SK-N-SH (cell line): Measurements from ENCODE around the gene STK40. TPM values are rescaled to one million over a fixed set of nuclear protein-coding genes. Genes with fewer than 3 reads are reported as not detected.

ENCODE experiments used
- CTCF ChIA-PET: fragments of 300-600, 350-600 bp; formaldehyde crosslinking; extraction: SDS; loops from one replicate; lab custom pipeline; 2021; lab: Yijun Ruan, JAX
- POLR2A ChIA-PET: fragments of 350-600 bp; sonication (Branson Sonifier 250); formaldehyde crosslinking; extraction: SDS; loops from one replicate; lab custom pipeline; 2020; ENCODE audit warnings: antibody characterized with exemption, inconsistent platforms; lab: Yijun Ruan, JAX
- DNase-seq: peaks from one replicate; pipeline ENCODE4 v3.0.0; 2012
- H2AFZ ChIP-seq: fragments of 200-600 bp; sonication (generic); 2 replicates; pipeline ENCODE4 v1.8.1; 2016; ENCODE audit warnings: antibody characterized with exemption, mild to moderate bottlenecking, low read depth
- H3F3A ChIP-seq: fragments of 200-600 bp; sonication (generic); replicated peaks from 2 replicates; pipeline ENCODE3; 2016; ENCODE audit warnings: antibody characterized with exemption, mild to moderate bottlenecking; ENCODE audit not compliant: insufficient read depth
- H3K27ac ChIP-seq, 2 experiments: fragments of 200-500 bp in 1 of 2; fragments of 200-600 bp in 1 of 2; sonication (Bioruptor generic) in 1 of 2; sonication (generic), shearing (Covaris generic) in 1 of 2; 2 replicates each; pipeline versions ENCODE4 v1.5.1 to v1.6.1; 2014 to 2016; ENCODE audit warnings: low read depth in 2 of 2, inconsistent platforms in 1 of 2, low read length in 1 of 2, mild to moderate bottlenecking in 1 of 2, mixed read lengths in 1 of 2
- H3K27me3 ChIP-seq: fragments of 200-600 bp; sonication (generic), shearing (Covaris generic); 2 replicates; pipeline ENCODE4 v1.6.1; 2016; ENCODE audit warnings: mixed run types; ENCODE audit not compliant: insufficient read depth
- H3K36me3 ChIP-seq, 2 experiments: fragments of 200-500 bp in 1 of 2; fragments of 200-600 bp in 1 of 2; sonication (Bioruptor generic) in 1 of 2; sonication (generic) in 1 of 2; replicated peaks in 1 of 2; 2 replicates each; pipeline versions ENCODE3 to v1.5.1; 2014 to 2016; ENCODE audit warnings: low read length in 1 of 2, mild to moderate bottlenecking in 1 of 2; ENCODE audit not compliant: insufficient read depth in 2 of 2, control insufficient read depth in 1 of 2
- H3K4me1 ChIP-seq, 2 experiments: fragments of 200-500 bp in 1 of 2; fragments of 200-600 bp in 1 of 2; sonication (Bioruptor generic) in 1 of 2; sonication (generic), shearing (Covaris generic) in 1 of 2; 2 replicates each; pipeline versions ENCODE4 v1.5.1 to v1.6.1; 2014 to 2016; ENCODE audit warnings: low read depth in 1 of 2, low read length in 1 of 2, mixed run types in 1 of 2; ENCODE audit not compliant: insufficient read depth in 2 of 2, control insufficient read depth in 1 of 2
- H3K4me2 ChIP-seq: fragments of 200-600 bp; sonication (generic), shearing (Covaris generic); 2 replicates; pipeline ENCODE4 v1.6.1; 2017; ENCODE audit warnings: mixed run types
- H3K4me3 ChIP-seq, 2 experiments: fragments of 200-500 bp in 1 of 2; fragments of 200-600 bp in 1 of 2; sonication (Bioruptor generic) in 1 of 2; sonication (generic), shearing (Covaris generic) in 1 of 2; 2 replicates each; pipeline versions ENCODE4 v1.5.1 to v1.8.1; 2014 to 2016; ENCODE audit warnings: low read depth in 2 of 2, inconsistent platforms in 1 of 2, low read length in 1 of 2, mild to moderate bottlenecking in 1 of 2, mixed read lengths in 1 of 2, moderate library complexity in 1 of 2
- H3K79me2 ChIP-seq: fragments of 200-600 bp; sonication (generic); 2 replicates; pipeline ENCODE4 v1.8.1; 2017; ENCODE audit warnings: mild to moderate bottlenecking; ENCODE audit not compliant: insufficient read depth
- H3K9ac ChIP-seq: fragments of 200-600 bp; sonication (generic); 2 replicates; pipeline ENCODE4 v1.6.1; 2017; ENCODE audit warnings: mixed run types
- H3K9me2 ChIP-seq: fragments of 200-600 bp; sonication (generic); 2 replicates; pipeline ENCODE4 v1.6.1; 2017; ENCODE audit warnings: mixed run types
- H3K9me3 ChIP-seq: fragments of 200-600 bp; sonication (generic); 2 replicates; pipeline ENCODE4 v1.6.1; 2017; ENCODE audit warnings: mixed run types, mild to moderate bottlenecking, moderate library complexity
- H4K20me1 ChIP-seq: fragments of 200-600 bp; sonication (generic); 2 replicates; pipeline ENCODE4 v1.6.1; 2017; ENCODE audit warnings: mild to moderate bottlenecking, mixed run types; ENCODE audit not compliant: insufficient read depth
- FOSL2 ChIP-seq: IDR thresholded peaks from 2 replicates; pipeline ENCODE4 v1.4.0; 2012; ENCODE audit warnings: low read depth, mild to moderate bottlenecking, moderate library complexity, borderline replicate concordance
- GABPA ChIP-seq: IDR thresholded peaks from 2 replicates; pipeline ENCODE4 v1.4.0; 2012; ENCODE audit warnings: low read depth, mild to moderate bottlenecking
- GATA2 ChIP-seq: sonication (generic); formaldehyde crosslinking; IDR thresholded peaks from 2 replicates; pipeline ENCODE4 v1.5.0; 2020; ENCODE audit warnings: mild to moderate bottlenecking, missing genetic modification reagents
- JUND ChIP-seq: IDR thresholded peaks from 2 replicates; pipeline ENCODE4 v1.4.0; 2012
- NFIC ChIP-seq: IDR thresholded peaks from 2 replicates; pipeline ENCODE4 v1.4.0; 2012; ENCODE audit warnings: borderline replicate concordance
- NRF1 ChIP-seq: IDR thresholded peaks from 2 replicates; pipeline ENCODE4 v1.6.1; 2012; ENCODE audit warnings: low read depth, mild to moderate bottlenecking, low read length
- POLR2AphosphoS5 ChIP-seq: IDR thresholded peaks from 2 replicates; pipeline ENCODE4 v1.6.1; 2012; ENCODE audit warnings: low read depth, low read length
- RCOR1 ChIP-seq: fragments of 150-350 bp; IDR thresholded peaks from 2 replicates; pipeline ENCODE4 v1.6.1; 2017; ENCODE audit warnings: antibody characterized with exemption, low read length
- RFX5 ChIP-seq: IDR thresholded peaks from 2 replicates; pipeline ENCODE4 v1.6.1; 2012; ENCODE audit warnings: mild to moderate bottlenecking, improper control_type of control experiment, low read length
- RXRA ChIP-seq: IDR thresholded peaks from 2 replicates; pipeline ENCODE4 v1.4.0; 2012; ENCODE audit warnings: low read depth, mild to moderate bottlenecking, borderline replicate concordance
- SIN3A ChIP-seq: IDR thresholded peaks from 2 replicates; pipeline ENCODE4 v1.6.1; 2012; ENCODE audit warnings: low read depth, mild to moderate bottlenecking, low read length, moderate library complexity, borderline replicate concordance
- TAF1 ChIP-seq: IDR thresholded peaks from 2 replicates; pipeline ENCODE4 v1.6.1; 2012; ENCODE audit warnings: low read depth, mild to moderate bottlenecking, low read length, moderate library complexity, borderline replicate concordance
- YY1 ChIP-seq: IDR thresholded peaks from 2 replicates; pipeline ENCODE4 v1.4.0; 2012; ENCODE audit warnings: low read depth, mild to moderate bottlenecking
- WGBS: methylation state at CpG from one replicate; pipeline ENCODE4 v1.1.6; 2017; ENCODE audit warnings: low lambda C conversion rate; 5-methylcytosine and 5-hydroxymethylcytosine counted together
- polyA plus RNA-seq, 3 experiments: library from polyadenylated mRNA; depleted of rRNA; stranded (reverse); fragments of >200 nt; gene quantifications; 2 replicates each; pipeline ENCODE4 v1.2.3, GENCODE V29; 2012
- TF ChIP-seq, protein P1 (sequence below): IDR thresholded peaks from 2 replicates; pipeline ENCODE4 v1.4.0; 2012; ENCODE audit warnings: low read depth
- TF ChIP-seq, protein P2 (sequence below): fragments of 150-350 bp; IDR thresholded peaks from 2 replicates; pipeline ENCODE4 v1.6.1; 2017; ENCODE audit warnings: antibody characterized with exemption, low read length, low read depth, borderline replicate concordance
- TF ChIP-seq, protein P3 (sequence below): fragments of 150-350 bp; IDR thresholded peaks from 2 replicates; pipeline ENCODE4 v1.6.1; 2016; ENCODE audit warnings: mild to moderate bottlenecking, low read depth, low read length
- TF ChIP-seq, protein P4 (sequence below): IDR thresholded peaks from 2 replicates; pipeline ENCODE4 v1.6.1; 2012; ENCODE audit warnings: mild to moderate bottlenecking, low read depth, low read length, moderate library complexity
- TF ChIP-seq, protein P5 (sequence below): fragments of 200-600 bp; sonication (generic); IDR thresholded peaks from 2 replicates; pipeline ENCODE4 v1.6.1; 2017; ENCODE audit warnings: antibody characterized with exemption, mild to moderate bottlenecking, moderate library complexity
- TF ChIP-seq, protein P6 (sequence below): IDR thresholded peaks from 2 replicates; pipeline ENCODE4 v1.4.0; 2012; ENCODE audit warnings: low read depth, borderline replicate concordance

STK40 gene
- polyA plus RNA-seq, 1 of the 3 experiments (the other 2 are of a cell fraction) = 43.3 TPM

DNA sequence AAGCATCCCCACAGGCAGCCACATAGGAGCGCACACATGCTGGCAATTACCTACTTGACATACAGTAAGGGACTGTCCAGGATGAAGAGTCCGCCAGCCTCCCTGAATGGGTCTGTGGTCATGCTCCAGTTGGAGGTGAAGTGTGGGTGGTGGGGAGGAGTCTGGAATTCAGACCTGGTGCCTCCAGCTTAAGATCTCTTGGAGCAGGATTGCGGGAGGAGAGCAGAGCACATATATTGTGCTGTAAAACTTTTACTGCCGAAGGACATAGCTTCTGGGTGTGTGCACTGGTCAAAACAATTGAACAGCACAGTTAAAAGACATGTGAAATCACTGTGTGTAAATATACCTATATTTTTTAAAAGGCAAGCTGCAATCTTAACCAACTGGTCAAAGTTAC is 17.9 kb downstream of the STK40 start:
- Histone ChIP-seq H3K4me3 (no peak overlapping the region), H3K9me2 (no peaks in the 10 kb centered on the region), H3K36me3 (peaks cover 0 to 43% of the 10 kb centered on the region in 2 experiments), H3K4me1 (peaks cover 24 to 51% of the 10 kb centered on the region in 2 experiments), H3K27ac (peak overlapping the region in 1 of 2 experiments; percentile 41; a peak in 1 of 4 replicates)
- ChIA-PET CTCF (interaction anchor here (0.8 to 6.2 kb wide), 16 partner anchors 8 to 233 kb away, joined by 3 to 103 read pairs (median 8); partner anchors contain the start of genes LSM10, STK40 and TRAPPC3), POLR2A (interaction anchor here (1.1 kb wide), 1 partner anchor 16 kb away, joined by 3 read pairs; no protein-coding TSS in a partner anchor)
- 95% methylated on average over 4 of the region's 4 CpGs for WGBS
- TF ChIP-seq POLR2AphosphoS5 = no peak
- no peak for TF ChIP-seq YY1
- TF ChIP-seq, all 33 proteins: peak for 0
- no peak overlapping the region for H3K4me2 ChIP-seq
- no peak overlapping the region for H2AFZ ChIP-seq
- peaks cover 99% of the 10 kb centered on the region for H3K79me2 ChIP-seq
- no peak for DNase-seq
- H4K20me1 ChIP-seq = no peaks in the 10 kb centered on the region
- H3K9ac ChIP-seq = no peak overlapping the region
- peaks cover 29% of the 10 kb centered on the region for H3F3A ChIP-seq
- H3K9me3 ChIP-seq = no peaks in the 10 kb centered on the region
- H3K27me3 ChIP-seq = no peaks in the 10 kb centered on the region

DNA sequence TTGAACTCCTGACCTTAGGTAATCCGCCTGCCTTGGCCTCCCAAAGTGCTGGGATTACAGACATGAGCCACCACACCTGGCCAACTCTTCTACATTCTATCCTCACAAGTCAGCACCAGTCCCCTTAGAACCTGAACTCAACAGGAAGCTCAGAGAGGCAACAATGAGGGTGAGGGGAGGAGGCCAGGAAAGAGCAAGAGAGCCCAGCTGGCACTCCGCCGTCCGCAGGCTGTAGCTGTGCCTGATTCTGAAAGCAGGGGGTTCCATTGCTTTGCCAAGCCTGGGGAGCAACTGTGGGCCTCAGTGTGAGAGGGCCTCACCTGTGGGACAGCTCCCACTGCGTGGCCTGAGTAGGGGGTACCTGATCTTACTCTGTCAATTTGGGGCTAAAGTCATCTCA is 18.7 kb downstream of the STK40 start:
- Histone ChIP-seq H3K9me2 (no peaks in the 10 kb centered on the region), H3F3A (peaks cover 22% of the 10 kb centered on the region), H3K27me3 (no peaks in the 10 kb centered on the region), H3K4me1 (peaks cover 20 to 43% of the 10 kb centered on the region in 2 experiments), H2AFZ (no peak overlapping the region), H3K4me2 (no peak overlapping the region), H3K79me2 (peaks cover 99% of the 10 kb centered on the region), H3K27ac (no peak overlapping the region; a peak in 2 of 4 replicates), H3K9me3 (no peaks in the 10 kb centered on the region), H4K20me1 (no peaks in the 10 kb centered on the region), H3K9ac (no peak overlapping the region), H3K4me3 (no peak overlapping the region), H3K36me3 (peaks cover 5 to 50% of the 10 kb centered on the region in 2 experiments)
- WGBS = 96% methylated on average over 4 of the region's 5 CpGs
- ChIA-PET CTCF (interaction anchor here (0.6 to 6.2 kb wide), 15 partner anchors 8 to 233 kb away, joined by 3 to 103 read pairs (median 4); partner anchors contain the start of genes STK40 and TRAPPC3), POLR2A (interaction anchor here (1.0 to 1.1 kb wide), 2 partner anchors 15 to 19 kb away, joined by 3 read pairs; no protein-coding TSS in a partner anchor)
- no peak for DNase-seq
- TF ChIP-seq, protein P1, sequence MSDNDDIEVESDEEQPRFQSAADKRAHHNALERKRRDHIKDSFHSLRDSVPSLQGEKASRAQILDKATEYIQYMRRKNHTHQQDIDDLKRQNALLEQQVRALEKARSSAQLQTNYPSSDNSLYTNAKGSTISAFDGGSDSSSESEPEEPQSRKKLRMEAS = no peak
- TF ChIP-seq RFX5 = no peak
- TF ChIP-seq NFIC = no peak
- TF ChIP-seq, protein P2, sequence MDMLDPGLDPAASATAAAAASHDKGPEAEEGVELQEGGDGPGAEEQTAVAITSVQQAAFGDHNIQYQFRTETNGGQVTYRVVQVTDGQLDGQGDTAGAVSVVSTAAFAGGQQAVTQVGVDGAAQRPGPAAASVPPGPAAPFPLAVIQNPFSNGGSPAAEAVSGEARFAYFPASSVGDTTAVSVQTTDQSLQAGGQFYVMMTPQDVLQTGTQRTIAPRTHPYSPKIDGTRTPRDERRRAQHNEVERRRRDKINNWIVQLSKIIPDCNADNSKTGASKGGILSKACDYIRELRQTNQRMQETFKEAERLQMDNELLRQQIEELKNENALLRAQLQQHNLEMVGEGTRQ = no peak
- TF ChIP-seq, protein P3, sequence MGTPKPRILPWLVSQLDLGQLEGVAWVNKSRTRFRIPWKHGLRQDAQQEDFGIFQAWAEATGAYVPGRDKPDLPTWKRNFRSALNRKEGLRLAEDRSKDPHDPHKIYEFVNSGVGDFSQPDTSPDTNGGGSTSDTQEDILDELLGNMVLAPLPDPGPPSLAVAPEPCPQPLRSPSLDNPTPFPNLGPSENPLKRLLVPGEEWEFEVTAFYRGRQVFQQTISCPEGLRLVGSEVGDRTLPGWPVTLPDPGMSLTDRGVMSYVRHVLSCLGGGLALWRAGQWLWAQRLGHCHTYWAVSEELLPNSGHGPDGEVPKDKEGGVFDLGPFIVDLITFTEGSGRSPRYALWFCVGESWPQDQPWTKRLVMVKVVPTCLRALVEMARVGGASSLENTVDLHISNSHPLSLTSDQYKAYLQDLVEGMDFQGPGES = no peak
- TF ChIP-seq RXRA = no peak
- no peak for TF ChIP-seq FOSL2
- TF ChIP-seq RCOR1 = no peak
- no peak for TF ChIP-seq SIN3A
- TF ChIP-seq, protein P4, sequence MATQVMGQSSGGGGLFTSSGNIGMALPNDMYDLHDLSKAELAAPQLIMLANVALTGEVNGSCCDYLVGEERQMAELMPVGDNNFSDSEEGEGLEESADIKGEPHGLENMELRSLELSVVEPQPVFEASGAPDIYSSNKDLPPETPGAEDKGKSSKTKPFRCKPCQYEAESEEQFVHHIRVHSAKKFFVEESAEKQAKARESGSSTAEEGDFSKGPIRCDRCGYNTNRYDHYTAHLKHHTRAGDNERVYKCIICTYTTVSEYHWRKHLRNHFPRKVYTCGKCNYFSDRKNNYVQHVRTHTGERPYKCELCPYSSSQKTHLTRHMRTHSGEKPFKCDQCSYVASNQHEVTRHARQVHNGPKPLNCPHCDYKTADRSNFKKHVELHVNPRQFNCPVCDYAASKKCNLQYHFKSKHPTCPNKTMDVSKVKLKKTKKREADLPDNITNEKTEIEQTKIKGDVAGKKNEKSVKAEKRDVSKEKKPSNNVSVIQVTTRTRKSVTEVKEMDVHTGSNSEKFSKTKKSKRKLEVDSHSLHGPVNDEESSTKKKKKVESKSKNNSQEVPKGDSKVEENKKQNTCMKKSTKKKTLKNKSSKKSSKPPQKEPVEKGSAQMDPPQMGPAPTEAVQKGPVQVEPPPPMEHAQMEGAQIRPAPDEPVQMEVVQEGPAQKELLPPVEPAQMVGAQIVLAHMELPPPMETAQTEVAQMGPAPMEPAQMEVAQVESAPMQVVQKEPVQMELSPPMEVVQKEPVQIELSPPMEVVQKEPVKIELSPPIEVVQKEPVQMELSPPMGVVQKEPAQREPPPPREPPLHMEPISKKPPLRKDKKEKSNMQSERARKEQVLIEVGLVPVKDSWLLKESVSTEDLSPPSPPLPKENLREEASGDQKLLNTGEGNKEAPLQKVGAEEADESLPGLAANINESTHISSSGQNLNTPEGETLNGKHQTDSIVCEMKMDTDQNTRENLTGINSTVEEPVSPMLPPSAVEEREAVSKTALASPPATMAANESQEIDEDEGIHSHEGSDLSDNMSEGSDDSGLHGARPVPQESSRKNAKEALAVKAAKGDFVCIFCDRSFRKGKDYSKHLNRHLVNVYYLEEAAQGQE = no peak
- no peak for TF ChIP-seq GATA2 (CRISPR knock-in tag)
- TF ChIP-seq, protein P5, sequence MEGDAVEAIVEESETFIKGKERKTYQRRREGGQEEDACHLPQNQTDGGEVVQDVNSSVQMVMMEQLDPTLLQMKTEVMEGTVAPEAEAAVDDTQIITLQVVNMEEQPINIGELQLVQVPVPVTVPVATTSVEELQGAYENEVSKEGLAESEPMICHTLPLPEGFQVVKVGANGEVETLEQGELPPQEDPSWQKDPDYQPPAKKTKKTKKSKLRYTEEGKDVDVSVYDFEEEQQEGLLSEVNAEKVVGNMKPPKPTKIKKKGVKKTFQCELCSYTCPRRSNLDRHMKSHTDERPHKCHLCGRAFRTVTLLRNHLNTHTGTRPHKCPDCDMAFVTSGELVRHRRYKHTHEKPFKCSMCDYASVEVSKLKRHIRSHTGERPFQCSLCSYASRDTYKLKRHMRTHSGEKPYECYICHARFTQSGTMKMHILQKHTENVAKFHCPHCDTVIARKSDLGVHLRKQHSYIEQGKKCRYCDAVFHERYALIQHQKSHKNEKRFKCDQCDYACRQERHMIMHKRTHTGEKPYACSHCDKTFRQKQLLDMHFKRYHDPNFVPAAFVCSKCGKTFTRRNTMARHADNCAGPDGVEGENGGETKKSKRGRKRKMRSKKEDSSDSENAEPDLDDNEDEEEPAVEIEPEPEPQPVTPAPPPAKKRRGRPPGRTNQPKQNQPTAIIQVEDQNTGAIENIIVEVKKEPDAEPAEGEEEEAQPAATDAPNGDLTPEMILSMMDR = no peak
- TF ChIP-seq NRF1 = no peak
- TF ChIP-seq, protein P6, sequence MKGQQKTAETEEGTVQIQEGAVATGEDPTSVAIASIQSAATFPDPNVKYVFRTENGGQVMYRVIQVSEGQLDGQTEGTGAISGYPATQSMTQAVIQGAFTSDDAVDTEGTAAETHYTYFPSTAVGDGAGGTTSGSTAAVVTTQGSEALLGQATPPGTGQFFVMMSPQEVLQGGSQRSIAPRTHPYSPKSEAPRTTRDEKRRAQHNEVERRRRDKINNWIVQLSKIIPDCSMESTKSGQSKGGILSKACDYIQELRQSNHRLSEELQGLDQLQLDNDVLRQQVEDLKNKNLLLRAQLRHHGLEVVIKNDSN = no peak
- TF ChIP-seq GABPA = no peak
- no peak for TF ChIP-seq JUND
- no peak for TF ChIP-seq TAF1
